Thyroid gland (tissue), 4 donors: Measurements from ENCODE around the gene CAST. TPM values are rescaled to one million over a fixed set of nuclear protein-coding genes. Genes with fewer than 3 reads are reported as not detected.

Source experiments
- DNase-seq, 2 donors: peaks; one replicate each; pipeline ENCODE4 v3.0.0-alpha.2; 2019
- H3K27ac ChIP-seq, 3 donors: fragments of 200-600 bp; sonication (generic); 1 replicate in 2 of 3; 2 replicates in 1 of 3; pipeline ENCODE4 v1.5.1; 2016 to 2019; ENCODE audit warnings: mild to moderate bottlenecking in 1 of 3, moderate library complexity in 1 of 3
- H3K27me3 ChIP-seq: fragments of 200-600 bp; sonication (generic); one replicate; pipeline ENCODE4 v1.5.1; 2019
- H3K36me3 ChIP-seq, 2 donors: fragments of 200-600 bp; sonication (generic); one replicate each; pipeline ENCODE4 v1.5.1; 2016 to 2019
- H3K4me1 ChIP-seq, 2 donors: fragments of 200-600 bp; sonication (generic); one replicate each; pipeline ENCODE4 v1.5.1; 2017 to 2019
- H3K4me3 ChIP-seq, 3 donors: fragments of 200-600 bp; sonication (generic); replicated peaks in 1 of 3; 1 replicate in 2 of 3; 2 replicates in 1 of 3; pipeline ENCODE4 v1.5.1; 2016; ENCODE audit warnings: mild to moderate bottlenecking in 1 of 3
- H3K9me3 ChIP-seq: fragments of 200-600 bp; sonication (generic); one replicate; pipeline ENCODE4 v1.5.1; 2017
- POLR2A ChIP-seq, 2 donors: fragments of 450-650 bp; IDR thresholded peaks; one replicate each; pipeline ENCODE4 v1.6.1; 2017; ENCODE audit warnings: antibody characterized with exemption in 2 of 2, mild to moderate bottlenecking in 2 of 2, moderate library complexity in 1 of 2
- WGBS, 2 donors: methylation state at CpG; one replicate each; pipeline ENCODE4 v1.1.5; 2017; 5-methylcytosine and 5-hydroxymethylcytosine counted together
- intact Hi-C: fragments of 100-400 bp; cut with DNase I; formaldehyde crosslinking; loops from one replicate; pipeline ENCODE4 v1.15.1; 2023
- total RNA-seq, 4 donors: library from RNA; depleted of rRNA; stranded (reverse); fragments of >200 nt; gene quantifications; one replicate each; pipeline ENCODE4 v1.2.3, GENCODE V29; 2016
- TF ChIP-seq, protein P1 (sequence below), 6 experiments: fragments of 200-600 bp in 3 of 6; fragments of 450-650 bp in 3 of 6; sonication (generic) in 3 of 6; IDR thresholded peaks; one replicate each; pipeline ENCODE4 v1.5.1; 2016 to 2019; ENCODE audit warnings: antibody characterized with exemption in 6 of 6, mild to moderate bottlenecking in 2 of 6, inconsistent platforms in 1 of 6, moderate library complexity in 1 of 6

CAST gene
- total RNA-seq, 4 donors from 2014 or later = 177 to 278 (median 236) TPM

DNA sequence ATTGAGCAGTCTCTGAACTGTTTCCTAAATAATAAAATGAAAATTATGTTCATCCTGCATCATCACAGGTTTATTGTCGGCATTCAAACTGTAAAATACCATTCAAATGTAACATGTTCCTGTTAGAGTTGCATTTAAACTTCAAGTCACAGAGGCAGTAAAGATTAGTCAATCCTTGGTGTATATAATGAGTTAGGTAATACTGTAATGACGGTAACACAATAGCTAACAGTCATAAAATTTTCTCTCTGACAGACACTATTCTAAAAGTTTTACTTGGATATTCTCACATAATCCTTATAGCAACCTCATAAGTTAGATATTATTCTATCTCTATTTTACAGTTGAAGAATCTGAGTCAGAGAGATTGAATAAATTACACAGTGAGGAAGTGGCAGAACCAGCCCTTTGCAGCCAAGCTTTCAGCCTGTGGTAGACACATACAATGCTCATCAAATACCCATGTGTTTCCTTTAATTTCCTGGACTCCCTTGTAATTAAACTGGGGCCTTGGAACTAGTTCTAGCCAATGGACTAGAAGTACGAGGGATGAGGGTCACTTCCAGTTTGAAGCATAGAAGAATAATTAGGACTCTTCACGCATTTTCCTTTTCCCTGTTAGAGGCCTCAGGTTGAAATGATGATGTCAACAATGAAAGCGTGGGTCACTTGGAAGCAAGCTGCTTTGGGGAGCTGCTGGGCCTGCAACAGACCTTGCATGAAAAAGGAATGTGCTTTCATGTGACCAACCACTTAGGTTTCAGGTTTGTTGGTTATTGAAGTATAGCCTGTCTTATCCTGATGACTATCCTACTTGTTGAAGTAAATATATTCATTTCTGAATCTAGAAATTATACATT lies 12.3 kb upstream of the CAST start:
- no peak for TF ChIP-seq POLR2A (IDR thresholded peaks at IDR 0.05)
- peak; percentile 49 to 60 for DNase-seq
- Histone ChIP-seq H3K27ac (peak overlapping the region in 1 of 3 donors; percentile 23), H3K27me3 (no peaks in the 10 kb centered on the region), H3K9me3 (no peaks in the 10 kb centered on the region), H3K4me3 (no peak overlapping the region), H3K36me3 (no peaks in the 10 kb centered on the region), H3K4me1 (peaks cover 0 to 5% of the 10 kb centered on the region in 2 donors)
- WGBS, 2 donors = 66 to 72% methylated on average over 5 of the region's 5 CpGs
- intact Hi-C loops = no loop called here

- Histone ChIP-seq H3K4me1 (peaks cover 0 to 5% of the 10 kb centered on the region in 2 donors), H3K27ac (no peak overlapping the region), H3K27me3 (no peaks in the 10 kb centered on the region), H3K36me3 (no peaks in the 10 kb centered on the region), H3K9me3 (no peaks in the 10 kb centered on the region), H3K4me3 (no peak overlapping the region)
- DNase-seq = no peak
- no peak for TF ChIP-seq POLR2A (IDR thresholded peaks at IDR 0.05)
- TF ChIP-seq, protein P1, sequence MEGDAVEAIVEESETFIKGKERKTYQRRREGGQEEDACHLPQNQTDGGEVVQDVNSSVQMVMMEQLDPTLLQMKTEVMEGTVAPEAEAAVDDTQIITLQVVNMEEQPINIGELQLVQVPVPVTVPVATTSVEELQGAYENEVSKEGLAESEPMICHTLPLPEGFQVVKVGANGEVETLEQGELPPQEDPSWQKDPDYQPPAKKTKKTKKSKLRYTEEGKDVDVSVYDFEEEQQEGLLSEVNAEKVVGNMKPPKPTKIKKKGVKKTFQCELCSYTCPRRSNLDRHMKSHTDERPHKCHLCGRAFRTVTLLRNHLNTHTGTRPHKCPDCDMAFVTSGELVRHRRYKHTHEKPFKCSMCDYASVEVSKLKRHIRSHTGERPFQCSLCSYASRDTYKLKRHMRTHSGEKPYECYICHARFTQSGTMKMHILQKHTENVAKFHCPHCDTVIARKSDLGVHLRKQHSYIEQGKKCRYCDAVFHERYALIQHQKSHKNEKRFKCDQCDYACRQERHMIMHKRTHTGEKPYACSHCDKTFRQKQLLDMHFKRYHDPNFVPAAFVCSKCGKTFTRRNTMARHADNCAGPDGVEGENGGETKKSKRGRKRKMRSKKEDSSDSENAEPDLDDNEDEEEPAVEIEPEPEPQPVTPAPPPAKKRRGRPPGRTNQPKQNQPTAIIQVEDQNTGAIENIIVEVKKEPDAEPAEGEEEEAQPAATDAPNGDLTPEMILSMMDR (IDR thresholded peaks at IDR 0.05) = no peak
- intact Hi-C loops = no loop called here
- WGBS, 2 donors = 80 to 87% methylated on average over 5 of the region's 5 CpGs
These were observed 11.1 kb upstream of the CAST start for GRCh38 chr5:96651047-96651446.

- H3K4me1 ChIP-seq = peaks cover 0 to 5% of the 10 kb centered on the region in 2 donors
- no peaks in the 10 kb centered on the region for H3K27me3 ChIP-seq
- intact Hi-C loops = no loop called here
- no peak overlapping the region for H3K4me3 ChIP-seq
- H3K9me3 ChIP-seq = no peaks in the 10 kb centered on the region
- TF ChIP-seq, protein P1 (IDR thresholded peaks at IDR 0.05) = peak in 1 of 6 experiments; percentile 18
- TF ChIP-seq POLR2A (IDR thresholded peaks at IDR 0.05) = no peak
- WGBS, 2 donors = 68 to 82% methylated on average over 4 of the region's 4 CpGs
- no peaks in the 10 kb centered on the region for H3K36me3 ChIP-seq
- DNase-seq = no peak
- H3K27ac ChIP-seq = no peak overlapping the region
These were observed 10.0 kb upstream of the CAST start for GRCh38 chr5:96651948-96652753.

DNA sequence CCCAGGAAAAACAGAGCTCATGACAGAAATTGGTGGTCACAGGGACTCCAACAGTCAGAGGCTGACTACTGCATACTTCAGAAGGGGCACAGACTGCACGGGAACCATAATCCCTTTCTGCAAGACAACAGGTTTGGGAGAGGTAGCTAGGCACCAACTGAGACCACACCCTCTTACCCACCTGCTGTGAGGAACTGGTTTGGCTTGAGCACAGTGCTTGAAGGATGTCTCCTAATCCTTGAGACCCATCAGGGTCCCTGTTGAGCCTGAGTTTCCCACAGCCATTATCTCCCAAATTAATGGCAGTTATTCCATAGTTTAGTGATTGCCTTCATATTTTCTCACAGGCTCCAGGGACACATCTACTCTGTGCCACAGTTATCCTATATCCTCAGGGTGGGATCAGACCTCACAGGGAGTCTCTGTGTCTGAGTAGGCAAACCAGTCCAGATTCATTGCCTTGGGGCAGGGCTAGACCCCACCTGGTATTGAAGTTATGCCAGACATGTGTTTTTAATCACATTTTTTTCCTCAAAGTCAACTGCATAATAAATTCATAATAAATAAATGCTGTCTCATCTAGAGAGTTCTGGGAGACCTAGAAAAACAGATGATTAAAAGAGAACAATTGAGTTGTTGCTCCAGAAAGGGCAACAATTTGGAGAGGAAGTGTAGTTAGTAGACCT lies 9.3 kb upstream of the CAST start:
- Histone ChIP-seq H3K27ac (no peak overlapping the region), H3K9me3 (no peaks in the 10 kb centered on the region), H3K27me3 (no peaks in the 10 kb centered on the region), H3K4me3 (no peak overlapping the region), H3K4me1 (peaks cover 0 to 5% of the 10 kb centered on the region in 2 donors), H3K36me3 (no peaks in the 10 kb centered on the region)
- intact Hi-C loops = no loop called here
- TF ChIP-seq POLR2A (IDR thresholded peaks at IDR 0.05) = no peak
- TF ChIP-seq, protein P1 (IDR thresholded peaks at IDR 0.05) = no peak
- no peak for DNase-seq
- 46 to 73% methylated on average over 1 of the region's 1 CpG for WGBS, 2 donors

DNA sequence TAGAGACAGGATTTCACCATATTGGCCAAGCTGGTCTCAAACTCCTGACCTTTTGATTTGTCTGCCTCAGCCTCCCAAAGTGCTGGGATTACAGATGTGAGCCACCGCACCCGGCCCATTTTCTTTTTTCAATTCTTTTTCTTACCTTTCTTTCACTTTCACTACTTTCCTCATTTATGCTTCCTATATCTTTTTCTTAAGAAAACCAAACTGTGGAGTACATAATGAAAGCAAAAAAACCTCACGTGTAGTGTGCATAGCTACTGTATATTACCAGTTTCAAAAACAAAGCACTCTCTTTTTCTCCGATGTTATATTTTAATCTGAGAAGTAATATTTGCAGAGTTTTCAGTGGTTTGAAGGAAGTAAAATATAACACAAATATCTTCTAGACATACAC lies 8.0 kb upstream of the CAST start:
- no peak for DNase-seq
- no peaks in the 10 kb centered on the region for H3K36me3 ChIP-seq
- TF ChIP-seq, protein P1 (IDR thresholded peaks at IDR 0.05) = no peak
- no peak for TF ChIP-seq POLR2A (IDR thresholded peaks at IDR 0.05)
- H3K27ac ChIP-seq = no peak overlapping the region
- intact Hi-C loops = no loop called here
- H3K4me1 ChIP-seq = peaks cover 0 to 5% of the 10 kb centered on the region in 2 donors
- no peaks in the 10 kb centered on the region for H3K27me3 ChIP-seq
- WGBS, 2 donors = 87 to 91% methylated on average over 4 of the region's 4 CpGs
- H3K9me3 ChIP-seq = no peaks in the 10 kb centered on the region
- no peak overlapping the region for H3K4me3 ChIP-seq
